Measurements from ENCODE around the gene SMARCB1.

The SMARCB1 gene

DNA sequence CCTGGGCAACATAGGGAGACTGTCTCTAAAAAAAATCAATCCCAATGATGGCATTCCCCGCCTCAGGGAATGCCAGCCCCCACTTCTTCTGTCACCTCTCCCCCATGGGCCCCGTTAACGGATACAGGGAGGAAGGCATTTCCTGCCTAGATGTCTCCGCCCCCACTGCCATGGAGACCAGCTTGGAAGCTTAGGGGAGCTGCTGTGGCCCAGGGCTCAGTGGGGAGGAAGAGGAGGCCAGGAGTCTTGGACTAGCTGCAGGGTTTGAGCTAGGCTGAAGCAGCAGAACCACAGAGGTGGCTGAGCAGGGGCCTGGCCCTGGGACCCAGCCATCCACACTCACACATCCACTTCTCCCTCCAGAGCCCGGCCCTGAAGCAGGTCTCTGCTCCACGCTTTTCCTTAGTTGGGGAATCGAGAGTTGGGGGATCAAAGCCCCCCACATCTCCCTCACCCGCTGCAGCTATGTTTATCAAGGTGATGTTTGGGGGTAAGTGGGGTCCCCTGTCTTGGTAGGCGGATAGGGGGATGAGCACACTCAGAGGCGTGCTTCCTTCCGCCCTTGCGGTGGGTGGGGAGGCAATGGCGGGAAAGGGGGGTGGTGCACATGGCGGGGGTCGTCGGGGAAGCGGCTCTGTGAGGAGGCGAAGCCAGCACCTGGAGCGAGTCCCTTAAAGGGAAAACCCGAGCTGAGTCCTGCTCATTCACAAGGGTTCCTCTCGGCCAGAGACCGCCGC lies 23.8 kb upstream of the SMARCB1 start, which contains the start of gene C22orf15:
C22orf15 (plus strand) TSS at position 149 of the 737 bp plus-strand sequence; CDS start at position 466, 317 bp downstream.
- DNase-seq, result no peak

DNA sequence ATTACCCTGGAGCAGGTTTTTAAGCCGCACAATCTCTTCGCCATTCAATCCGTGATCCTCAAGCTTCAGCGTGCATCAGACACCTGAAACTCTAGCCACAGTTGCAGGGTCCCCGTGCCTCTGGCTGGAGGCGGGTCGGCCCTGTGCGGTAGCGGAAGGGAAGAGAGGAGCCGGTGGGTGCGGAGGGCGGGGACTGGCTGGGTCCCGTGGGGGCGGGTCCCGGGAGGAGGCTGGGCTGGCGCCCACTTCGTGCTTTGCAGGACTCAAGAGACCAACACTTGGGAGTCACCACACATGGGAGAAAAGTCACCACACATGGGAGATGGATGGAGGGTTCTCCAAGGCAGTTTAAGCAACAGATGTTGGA lies 23.2 kb upstream of the SMARCB1 start:
- DNase-seq, result no peak

DNA sequence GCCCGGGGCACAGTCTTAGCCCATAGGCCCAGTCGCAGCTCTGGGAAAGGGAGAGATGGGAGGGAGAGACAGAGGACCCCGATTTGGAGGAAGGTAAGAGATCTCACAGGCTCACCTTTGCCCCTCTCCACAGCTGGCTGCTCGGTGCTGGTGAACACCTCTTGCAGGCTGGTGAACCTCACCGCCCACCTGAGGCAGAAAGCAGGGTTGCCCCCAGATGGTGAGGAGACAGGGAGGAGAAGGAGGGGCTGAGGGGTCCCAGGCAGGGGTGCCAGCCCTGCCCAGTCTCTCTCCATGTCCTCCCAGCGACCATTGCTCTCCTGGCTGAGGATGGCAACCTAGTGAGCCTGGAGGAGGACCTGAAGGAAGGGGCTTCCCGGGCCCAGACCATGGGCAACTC lies 22.8 kb upstream of the SMARCB1 start:
- no peak for DNase-seq

DNA sequence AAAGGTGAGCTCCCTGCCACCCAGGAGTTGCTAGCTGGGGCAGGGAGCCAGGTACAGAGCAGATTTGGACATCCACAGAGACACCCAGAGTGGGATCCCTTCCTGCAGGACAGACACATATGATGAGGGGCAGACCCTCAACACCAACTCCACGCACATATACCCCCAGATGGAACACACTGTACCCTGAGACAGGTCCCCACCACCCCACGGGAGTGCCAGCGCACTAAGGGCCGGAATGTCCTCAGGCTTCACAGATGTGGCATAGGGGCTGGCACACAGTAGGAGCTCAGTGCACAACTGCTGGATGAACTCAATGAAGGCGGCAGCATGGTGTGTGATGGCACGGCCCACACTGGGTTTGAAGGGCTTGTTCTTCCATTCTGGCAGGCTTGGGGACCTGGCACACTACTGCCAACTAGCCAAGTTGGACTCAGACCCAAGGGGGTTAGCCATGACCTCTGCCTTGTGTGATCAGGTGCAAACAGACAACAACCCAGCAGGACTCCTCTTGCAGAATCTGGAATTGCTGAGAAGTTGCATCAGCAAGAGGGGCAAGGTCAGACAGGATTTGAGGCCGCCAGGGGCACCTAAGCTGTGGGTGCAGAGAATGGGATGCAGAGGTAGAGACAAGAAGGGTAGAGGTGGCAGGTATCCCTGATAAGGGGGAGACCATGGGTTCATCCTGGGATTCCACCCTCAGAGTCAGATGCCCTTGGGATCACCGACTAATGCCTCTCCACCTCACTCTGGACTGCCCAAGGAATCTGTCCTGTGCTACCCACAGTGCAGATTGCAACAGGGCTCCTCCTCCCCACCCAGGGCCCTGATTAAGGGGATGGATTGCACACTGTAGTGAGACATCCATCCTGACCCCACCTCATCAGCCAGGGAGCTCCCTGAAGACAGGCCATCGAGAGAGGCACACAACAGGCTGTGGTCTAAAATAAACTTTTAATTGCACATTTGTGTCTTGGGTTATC lies 21.6 kb upstream of the SMARCB1 start:
- no peak for DNase-seq

GRCh38 chr22:23767303-23767672 lies 19.5 kb upstream of the SMARCB1 start:
- DNase-seq, result no peak

DNA sequence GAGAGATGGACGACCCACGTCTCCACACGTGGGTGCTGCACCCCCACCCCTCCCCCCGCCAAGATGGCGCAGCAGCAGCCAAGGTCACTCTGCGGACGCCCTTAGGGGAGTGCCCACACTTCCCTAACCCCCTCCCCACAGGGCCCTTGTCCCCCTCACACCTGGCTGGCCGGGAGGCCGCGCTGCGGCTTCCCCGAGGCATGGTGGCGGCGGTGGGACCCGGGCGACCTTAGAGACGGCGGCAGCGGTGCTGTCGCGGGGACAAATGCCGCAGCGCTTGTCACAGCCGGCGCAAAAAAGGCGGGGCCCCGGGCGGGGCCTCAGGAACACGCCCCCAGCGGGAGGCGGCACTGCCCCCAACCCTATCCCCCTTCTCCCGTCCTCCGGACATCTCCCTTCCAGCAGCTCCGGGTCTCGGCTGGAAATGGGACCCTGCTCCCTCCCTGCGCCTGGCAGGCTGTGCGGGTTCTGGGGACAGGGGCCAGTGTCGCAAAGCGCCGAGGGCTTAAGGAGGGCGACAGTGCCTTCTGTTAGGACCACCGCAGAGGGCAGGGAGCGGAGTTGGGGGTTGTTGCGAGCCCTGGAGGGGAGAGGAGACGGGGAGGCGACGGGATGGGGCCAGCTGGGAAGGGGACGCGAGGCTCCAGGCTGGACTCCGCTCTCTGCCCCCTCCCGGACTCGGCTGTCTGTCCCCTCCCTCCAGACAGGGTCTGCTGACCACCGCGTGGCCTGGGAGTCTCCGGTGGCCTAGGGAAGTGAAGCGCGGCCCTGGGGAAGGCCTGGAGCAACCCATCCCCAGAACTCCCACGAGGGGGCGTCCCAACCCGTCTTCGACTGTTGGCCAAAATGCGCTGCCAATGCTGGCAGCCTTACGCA lies 18.9 kb upstream of the SMARCB1 start, which contains the start of gene CHCHD10:
CHCHD10 (minus strand) TSS at position 300 of the 876 bp plus-strand sequence; CDS start at position 202, 98 bp downstream.
- peak; percentile 40 for DNase-seq

DNA sequence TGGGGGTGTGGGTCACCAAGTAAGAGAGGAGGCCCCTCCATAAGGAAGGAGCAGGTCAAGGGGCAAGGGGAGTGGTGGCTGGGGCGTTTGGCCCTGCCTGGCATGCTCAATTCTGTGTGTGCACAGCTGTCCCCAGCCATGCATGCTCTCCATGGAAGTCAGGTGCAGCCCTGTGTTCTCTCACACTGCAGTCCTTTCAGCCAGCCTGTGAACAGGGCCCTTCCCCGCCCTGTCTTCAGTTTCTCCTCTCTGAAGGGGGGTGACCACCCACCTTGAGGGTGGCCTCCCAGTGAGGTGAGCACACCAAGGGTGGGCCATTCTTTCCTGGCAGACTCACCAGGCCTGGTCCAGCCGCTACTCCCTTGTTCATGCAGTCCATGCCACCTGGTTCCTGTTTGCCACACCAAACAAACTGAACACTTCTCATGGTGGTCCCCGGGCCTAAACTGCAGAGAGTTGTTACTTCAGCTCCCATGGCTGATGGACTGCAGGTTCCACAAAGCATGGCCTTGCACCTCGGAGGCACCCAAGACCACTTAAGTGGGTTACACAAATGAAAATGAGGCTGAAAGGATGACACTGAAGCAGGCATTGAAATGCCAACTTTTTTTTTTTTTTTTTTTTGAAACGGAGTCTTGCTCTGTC lies 17.3 kb upstream of the SMARCB1 start:
- no peak for DNase-seq

GRCh38 chr22:23772315-23772648 lies 14.5 kb upstream of the SMARCB1 start:
- DNase-seq, result no peak

- DNase-seq, result no peak
These were observed 13.9 kb upstream of the SMARCB1 start, which contains the start of gene MMP11 for GRCh38 chr22:23772649-23773473. MMP11 (plus strand) TSS chr22:23772849; CDS start chr22:23772871, 22 bp downstream.

DNA sequence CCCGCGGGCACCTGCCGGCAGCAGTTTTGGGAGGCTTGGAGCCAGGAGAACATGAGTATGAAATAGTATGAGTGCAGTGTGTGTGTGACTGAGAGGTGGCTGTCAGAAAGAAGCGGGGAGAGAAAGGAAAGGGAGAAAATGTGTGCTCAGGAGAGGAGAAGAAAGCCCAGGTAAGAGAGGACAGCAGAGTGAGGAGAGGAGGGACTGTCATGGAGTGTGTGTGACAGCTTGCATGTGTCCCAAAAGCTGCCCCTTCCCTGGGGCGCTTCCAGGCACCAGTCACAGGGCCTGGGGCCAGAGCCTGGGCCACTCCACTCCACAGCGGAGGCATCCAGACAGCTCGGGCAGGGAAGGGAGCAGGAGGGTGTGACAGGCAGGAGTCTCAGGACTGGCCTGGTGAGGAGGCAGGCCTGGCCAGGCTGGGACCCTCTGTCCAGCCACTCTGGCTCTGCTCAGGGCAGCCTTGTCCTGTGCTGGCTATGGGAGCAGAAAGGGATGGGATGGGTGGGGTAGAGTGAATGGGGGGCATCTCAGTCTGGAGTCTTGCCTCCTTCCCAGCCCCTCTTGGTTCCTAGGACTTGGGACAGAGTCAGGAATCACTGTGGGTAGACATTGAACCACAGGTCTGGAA lies 13.2 kb upstream of the SMARCB1 start:
- DNase-seq, result no peak

DNA sequence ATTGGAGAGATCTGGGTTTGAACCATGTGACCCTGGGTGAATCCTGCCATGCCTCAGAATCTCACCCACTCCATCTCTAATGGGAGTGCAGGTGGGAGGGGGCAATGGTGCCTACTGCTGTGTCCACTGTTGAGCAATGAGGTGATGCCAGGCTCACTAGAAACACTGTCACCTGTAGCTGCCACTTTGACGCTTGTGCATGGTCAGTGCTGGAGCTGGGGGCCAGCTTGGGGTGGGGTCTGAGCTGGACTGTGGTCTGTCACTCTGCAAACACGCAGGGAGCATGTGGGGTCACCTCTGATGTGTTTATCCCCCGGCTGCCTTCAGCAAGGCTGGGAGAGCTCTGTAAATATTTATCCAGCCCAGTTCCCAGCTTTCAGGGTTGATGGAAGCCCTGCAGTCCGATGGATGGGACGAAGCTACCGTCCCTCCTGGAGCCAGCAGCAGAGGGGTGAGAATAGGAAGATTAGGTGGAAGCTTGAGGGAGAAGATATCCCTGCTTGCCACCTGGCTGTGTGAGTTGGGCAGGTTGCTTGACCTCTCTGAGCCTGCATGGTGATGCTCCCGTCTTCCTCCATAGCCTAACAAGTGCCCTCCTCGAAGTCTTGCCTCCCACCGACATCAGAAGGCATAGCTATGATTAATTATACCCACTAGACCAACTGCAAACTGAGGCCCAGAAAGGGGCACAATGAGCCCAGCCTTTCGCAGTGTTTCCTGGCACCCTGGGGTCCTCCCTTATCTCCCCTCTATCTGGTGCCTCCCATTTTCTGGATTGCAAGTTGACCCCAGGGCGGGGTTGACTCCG lies 12.4 kb upstream of the SMARCB1 start:
- DNase-seq, result no peak

- no peak for DNase-seq
These were observed 11.8 kb upstream of the SMARCB1 start for GRCh38 chr22:23774922-23775436.

DNA sequence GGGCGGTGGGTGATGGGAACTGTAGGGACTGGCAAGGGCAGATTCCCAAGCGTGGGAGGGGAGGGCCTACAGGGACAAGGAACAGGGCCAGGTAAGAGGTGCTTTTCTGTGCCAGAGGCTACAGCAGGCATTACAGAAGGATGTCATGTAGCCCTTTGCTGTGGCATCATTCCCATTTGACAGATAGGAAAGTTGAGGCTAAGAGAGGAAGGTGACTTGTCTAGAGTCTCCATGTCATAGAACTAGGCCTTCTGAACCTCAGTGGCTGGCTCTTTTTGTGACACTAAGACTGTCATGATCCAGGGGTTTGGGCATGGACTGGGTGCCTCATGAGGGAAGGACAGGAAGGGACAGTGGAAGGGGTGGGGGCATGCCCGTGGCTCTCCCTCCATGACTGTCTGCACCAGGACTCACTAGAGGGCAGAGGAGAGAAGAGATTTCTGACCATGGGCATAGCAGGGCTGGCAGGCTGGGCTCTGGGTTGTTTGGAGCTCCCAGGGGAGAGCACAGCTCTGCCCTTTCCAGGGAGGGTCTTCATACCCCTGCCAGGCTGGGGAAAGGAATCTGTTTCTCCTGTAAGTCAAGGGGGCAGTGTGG lies 10.9 kb upstream of the SMARCB1 start:
- no peak for DNase-seq

- no peak for DNase-seq
These were observed 8.8 kb upstream of the SMARCB1 start for GRCh38 chr22:23777776-23778576.

- DNase-seq, result no peak
These were observed 8.2 kb upstream of the SMARCB1 start for GRCh38 chr22:23778577-23778900.

DNA sequence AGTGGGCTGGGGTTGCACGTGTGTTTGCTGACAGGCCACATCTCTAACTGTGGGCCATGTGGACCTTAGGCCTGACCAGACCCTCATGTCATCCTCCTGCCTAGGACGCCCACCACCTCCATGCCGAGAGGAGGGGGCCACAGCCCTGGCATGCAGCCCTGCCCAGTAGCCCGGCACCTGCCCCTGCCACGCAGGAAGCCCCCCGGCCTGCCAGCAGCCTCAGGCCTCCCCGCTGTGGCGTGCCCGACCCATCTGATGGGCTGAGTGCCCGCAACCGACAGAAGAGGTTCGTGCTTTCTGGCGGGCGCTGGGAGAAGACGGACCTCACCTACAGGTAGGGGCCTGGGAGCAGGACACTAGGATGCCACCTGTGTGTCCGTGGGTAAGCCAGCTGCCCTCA lies 7.7 kb upstream of the SMARCB1 start:
- no peak for DNase-seq

- no peak for DNase-seq
These were observed 7.0 kb upstream of the SMARCB1 start for GRCh38 chr22:23779731-23780130.

GRCh38 chr22:23780146-23780748 lies 6.5 kb upstream of the SMARCB1 start:
- DNase-seq, result no peak
